K562 (cell line): Measurements from ENCODE around the gene HLCS. TPM values are rescaled to one million over a fixed set of nuclear protein-coding genes. Genes with fewer than 3 reads are reported as not detected.
A peak's percentile ranks its signal among the peaks of the same experiment; 100 is the strongest.

Experiments
- ARID2 ChIP-seq: fragments of 450-650 bp; IDR thresholded peaks from 2 replicates; pipeline ENCODE4 v1.6.1; 2017; ENCODE audit warnings: antibody characterized with exemption, mild to moderate bottlenecking
- ATF7 ChIP-seq: fragments of 450-650 bp; IDR thresholded peaks from 2 replicates; pipeline ENCODE4 v1.7.1; 2014; ENCODE audit warnings: mild to moderate bottlenecking, moderate library complexity
- BCOR ChIP-seq: fragments of 450-650 bp; IDR thresholded peaks from 2 replicates; pipeline ENCODE4 v1.6.1; 2016
- BRCA1 ChIP-seq, 2 experiments: fragments of 450-650 bp in 1 of 2; sonication (generic) in 1 of 2; formaldehyde crosslinking in 1 of 2; IDR thresholded peaks; 2 replicates each; pipeline versions ENCODE4 v1.5.0 to v1.6.1; 2017 to 2020; ENCODE audit warnings: mild to moderate bottlenecking in 1 of 2, missing genetic modification reagents in 1 of 2
- CHD7 ChIP-seq: fragments of 200-600 bp; sonication (generic); IDR thresholded peaks from one replicate; pipeline ENCODE4 v1.6.1; 2012; ENCODE audit warnings: mild to moderate bottlenecking, low read depth, low read length, inconsistent platforms
- ELF2 ChIP-seq: fragments of 250-450 bp; sonication (Bioruptor Pico); IDR thresholded peaks from 2 replicates; pipeline ENCODE4 v1.5.0; 2021; ENCODE audit warnings: mild to moderate bottlenecking
- MBD1 ChIP-seq: fragments of 250-450 bp; sonication (Bioruptor Pico); IDR thresholded peaks from 2 replicates; pipeline ENCODE4 v1.8.0; 2022; ENCODE audit warnings: inconsistent platforms
- MLX ChIP-seq, 2 experiments: fragments of 450-650 bp in 1 of 2; sonication (generic) in 1 of 2; formaldehyde crosslinking; conservative IDR thresholded peaks; 2 replicates each; pipeline versions ENCODE4 v1.4.0 to v1.8.1; 2020 to 2022; ENCODE audit warnings: mild to moderate bottlenecking in 1 of 2, missing genetic modification reagents in 1 of 2
- SIN3A ChIP-seq, 2 experiments: fragments of 150-350 bp in 1 of 2; IDR thresholded peaks; 2 replicates each; pipeline ENCODE4 v1.6.1; 2011 to 2016; ENCODE audit warnings: borderline replicate concordance in 2 of 2, low read depth in 2 of 2, low read length in 2 of 2, mild to moderate bottlenecking in 2 of 2, moderate library complexity in 2 of 2; ENCODE audit not compliant: control insufficient read depth in 1 of 2
- ZNF253 ChIP-seq: fragments of 250-450 bp; sonication (Bioruptor Pico); conservative IDR thresholded peaks from 2 replicates; pipeline ENCODE4 v1.6.1; 2021; ENCODE audit warnings: mild to moderate bottlenecking
- polyA plus RNA-seq, 8 experiments: library from polyadenylated mRNA; depleted of rRNA in 4 of 8; stranded (reverse) in 5 of 8; unstranded in 3 of 8; fragments of >200 nt; fragmentation: Nextera tagmentation in 2 of 8; fragmentation: Illumina TruSeq in 1 of 8; extraction: Ambion mirVana in 2 of 8; extraction: Trizol in 1 of 8; gene quantifications; 2 replicates each; pipeline versions ENCODE4 v1.2.1 to v1.2.3, GENCODE V29; 2011 to 2014; ENCODE audit warnings: inconsistent platforms in 1 of 8, missing spikeins in 1 of 8
- total RNA-seq, 7 experiments: library from RNA; depleted of rRNA in 6 of 7; stranded (reverse); fragments of >200 nt in 6 of 7; fragmentation: Illumina TruSeq in 2 of 7; extraction: Trizol in 2 of 7; gene quantifications; 2 replicates each; pipeline versions ENCODE4 v1.2.1 to v1.2.3, GENCODE V29; 2011 to 2021; ENCODE audit warnings: low replicate concordance in 1 of 7
- TF ChIP-seq, protein P1 (sequence below): fragments of 450-650 bp; IDR thresholded peaks from 2 replicates; pipeline ENCODE4 v1.6.1; 2016; ENCODE audit warnings: missing biosample characterization, missing genetic modification characterization

The HLCS gene
- total and polyA plus RNA-seq, 9 of the 15 experiments (the other 6 are each of a cell fraction or from before 2014, with no cell fraction given) = 3.0 to 21.5 (median 17.1) TPM

GRCh38 chr21:36973986-36974850 lies 7.7 kb upstream of the HLCS start (continued):
- TF ChIP-seq MLX (CRISPR knock-in tag; conservative IDR thresholded peaks at IDR 0.05) (no peak), SIN3A (IDR thresholded peaks at IDR 0.05; ENCODE audit: borderline replicate concordance in 2 of 2, control insufficient read depth in 1 of 2, low read depth in 2 of 2, low read length in 2 of 2) (no peak), CHD7 (no peak), ARID2 (no peak), BRCA1 (IDR thresholded peaks at IDR 0.05) (no peak), BRCA1 (CRISPR knock-in tag; IDR thresholded peaks at IDR 0.05) (no peak), BCOR (no peak), MBD1 (no peak), ZNF253 (CRISPR knock-in tag) (no peak), ELF2 (CRISPR knock-in tag) (no peak), ATF7 (peak; percentile 98)
- TF ChIP-seq, protein P1, sequence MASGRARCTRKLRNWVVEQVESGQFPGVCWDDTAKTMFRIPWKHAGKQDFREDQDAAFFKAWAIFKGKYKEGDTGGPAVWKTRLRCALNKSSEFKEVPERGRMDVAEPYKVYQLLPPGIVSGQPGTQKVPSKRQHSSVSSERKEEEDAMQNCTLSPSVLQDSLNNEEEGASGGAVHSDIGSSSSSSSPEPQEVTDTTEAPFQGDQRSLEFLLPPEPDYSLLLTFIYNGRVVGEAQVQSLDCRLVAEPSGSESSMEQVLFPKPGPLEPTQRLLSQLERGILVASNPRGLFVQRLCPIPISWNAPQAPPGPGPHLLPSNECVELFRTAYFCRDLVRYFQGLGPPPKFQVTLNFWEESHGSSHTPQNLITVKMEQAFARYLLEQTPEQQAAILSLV (tag) = peak; percentile 41; the same call in 1 of the 2 replicates
